ENCODE data around the gene CD36.

CD36 gene

GRCh38 chr7:80705130-80705781, 66.8 kb downstream of the CD36 start:
- H3K4me1 ChIP-seq (ENCODE audit: control insufficient read depth in 5 of 5, insufficient read depth in 5 of 5, low read length in 5 of 5) = peaks cover 0 to under 1% (median 0%) of the 10 kb centered on the region in 5 donors
- H3K9ac ChIP-seq (ENCODE audit: low read length in 5 of 5) = no peak overlapping the region
- H3K27ac ChIP-seq (ENCODE audit: low read depth, low read length) = no peak overlapping the region
- no peaks in the 10 kb centered on the region for H3K36me3 ChIP-seq (ENCODE audit: control insufficient read depth in 5 of 5, insufficient read depth in 5 of 5, low read length in 5 of 5)
- no peaks in the 10 kb centered on the region for H3K9me3 ChIP-seq (ENCODE audit: control insufficient read depth in 5 of 5, low read length in 5 of 5)
- H3K4me3 ChIP-seq (ENCODE audit: low read depth in 1 of 5, low read length in 5 of 5) = no peak overlapping the region
- H3K27me3 ChIP-seq (ENCODE audit: control insufficient read depth in 5 of 5, insufficient read depth in 4 of 5, low read length in 5 of 5) = no peaks in the 10 kb centered on the region

- no peaks in the 10 kb centered on the region for H3K9me3 ChIP-seq (ENCODE audit: control insufficient read depth in 5 of 5, low read length in 5 of 5)
- H3K4me1 ChIP-seq (ENCODE audit: control insufficient read depth in 5 of 5, insufficient read depth in 5 of 5, low read length in 5 of 5) = peaks cover 0 to 5% (median 3%) of the 10 kb centered on the region in 5 donors
- H3K27ac ChIP-seq (ENCODE audit: low read depth, low read length) = no peak overlapping the region
- no peak overlapping the region for H3K4me3 ChIP-seq (ENCODE audit: low read depth in 1 of 5, low read length in 5 of 5)
- H3K9ac ChIP-seq (ENCODE audit: low read length in 5 of 5) = no peak overlapping the region
- no peaks in the 10 kb centered on the region for H3K36me3 ChIP-seq (ENCODE audit: control insufficient read depth in 5 of 5, insufficient read depth in 5 of 5, low read length in 5 of 5)
- H3K27me3 ChIP-seq (ENCODE audit: control insufficient read depth in 5 of 5, insufficient read depth in 4 of 5, low read length in 5 of 5) = no peaks in the 10 kb centered on the region
Observed at GRCh38 chr7:80707318-80707717, 68.9 kb downstream of the CD36 start.

DNA sequence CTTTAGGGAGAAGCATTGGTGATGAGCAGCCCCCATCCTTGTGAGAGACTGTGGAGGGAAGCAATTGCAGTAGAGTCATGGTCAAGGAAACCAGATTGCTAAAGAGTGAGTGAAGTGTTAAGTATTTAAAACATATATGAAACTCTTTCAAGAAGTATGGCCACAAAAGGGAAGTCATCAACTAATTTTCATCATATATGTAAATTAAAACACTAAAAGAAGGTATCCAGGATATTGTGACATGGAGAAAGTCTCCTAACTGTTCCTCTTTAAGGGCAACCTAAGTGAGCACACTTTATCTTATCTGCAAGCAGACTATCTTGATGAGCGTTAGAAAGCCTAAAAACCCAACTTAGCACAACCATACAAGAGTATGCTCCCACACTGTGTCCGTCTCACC, 69.7 kb downstream of the CD36 start:
- Histone ChIP-seq H3K36me3 (ENCODE audit: control insufficient read depth in 5 of 5, insufficient read depth in 5 of 5, low read length in 5 of 5) (no peaks in the 10 kb centered on the region), H3K9me3 (ENCODE audit: control insufficient read depth in 5 of 5, low read length in 5 of 5) (no peaks in the 10 kb centered on the region), H3K27me3 (ENCODE audit: control insufficient read depth in 5 of 5, insufficient read depth in 4 of 5, low read length in 5 of 5) (no peaks in the 10 kb centered on the region), H3K4me3 (ENCODE audit: low read depth in 1 of 5, low read length in 5 of 5) (no peak overlapping the region), H3K4me1 (ENCODE audit: control insufficient read depth in 5 of 5, insufficient read depth in 5 of 5, low read length in 5 of 5) (peaks cover 0 to 5% (median 3%) of the 10 kb centered on the region in 5 donors), H3K27ac (ENCODE audit: low read depth, low read length) (no peak overlapping the region), H3K9ac (ENCODE audit: low read length in 5 of 5) (no peak overlapping the region)

GRCh38 chr7:80711531-80711930, 73.1 kb downstream of the CD36 start:
- H3K9me3 ChIP-seq (ENCODE audit: control insufficient read depth in 5 of 5, low read length in 5 of 5) = no peaks in the 10 kb centered on the region
- H3K9ac ChIP-seq (ENCODE audit: low read length in 5 of 5) = no peak overlapping the region
- no peaks in the 10 kb centered on the region for H3K27me3 ChIP-seq (ENCODE audit: control insufficient read depth in 5 of 5, insufficient read depth in 4 of 5, low read length in 5 of 5)
- peaks cover 0 to 5% (median 3%) of the 10 kb centered on the region in 5 donors for H3K4me1 ChIP-seq (ENCODE audit: control insufficient read depth in 5 of 5, insufficient read depth in 5 of 5, low read length in 5 of 5)
- H3K27ac ChIP-seq (ENCODE audit: low read depth, low read length) = no peak overlapping the region
- H3K36me3 ChIP-seq (ENCODE audit: control insufficient read depth in 5 of 5, insufficient read depth in 5 of 5, low read length in 5 of 5) = no peaks in the 10 kb centered on the region
- no peak overlapping the region for H3K4me3 ChIP-seq (ENCODE audit: low read depth in 1 of 5, low read length in 5 of 5)

- no peaks in the 10 kb centered on the region for H3K36me3 ChIP-seq (ENCODE audit: control insufficient read depth in 5 of 5, insufficient read depth in 5 of 5, low read length in 5 of 5)
- H3K9ac ChIP-seq (ENCODE audit: low read length in 5 of 5) = no peak overlapping the region
- no peak overlapping the region for H3K27ac ChIP-seq (ENCODE audit: low read depth, low read length)
- no peaks in the 10 kb centered on the region for H3K9me3 ChIP-seq (ENCODE audit: control insufficient read depth in 5 of 5, low read length in 5 of 5)
- peaks cover 3 to 24% (median 20%) of the 10 kb centered on the region in 5 donors for H3K4me1 ChIP-seq (ENCODE audit: control insufficient read depth in 5 of 5, insufficient read depth in 5 of 5, low read length in 5 of 5)
- H3K4me3 ChIP-seq (ENCODE audit: low read depth in 1 of 5, low read length in 5 of 5) = no peak overlapping the region
- no peaks in the 10 kb centered on the region for H3K27me3 ChIP-seq (ENCODE audit: control insufficient read depth in 5 of 5, insufficient read depth in 4 of 5, low read length in 5 of 5)
Observed at GRCh38 chr7:80719261-80719660, 80.8 kb downstream of the CD36 start.

DNA sequence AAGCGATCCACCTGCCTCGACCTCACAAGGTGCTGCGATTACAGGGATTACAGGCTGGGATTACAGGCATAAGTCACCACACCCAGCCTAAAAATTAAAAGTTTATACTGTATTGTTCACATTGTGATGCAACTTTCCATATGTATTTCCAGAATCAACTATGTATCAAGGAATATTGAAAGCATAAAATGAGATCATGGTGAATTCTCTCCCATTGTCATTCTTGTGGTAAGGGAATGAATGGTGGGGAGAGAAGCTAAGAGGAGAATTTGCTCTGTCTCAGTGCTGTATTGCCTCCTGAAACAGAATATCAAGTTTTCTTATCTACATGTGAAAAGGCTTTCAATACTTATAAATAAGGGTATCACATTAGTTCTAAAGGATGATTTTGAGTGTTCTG, 81.7 kb downstream of the CD36 start:
- no peak overlapping the region for H3K27ac ChIP-seq (ENCODE audit: low read depth, low read length)
- no peaks in the 10 kb centered on the region for H3K27me3 ChIP-seq (ENCODE audit: control insufficient read depth in 5 of 5, insufficient read depth in 4 of 5, low read length in 5 of 5)
- H3K36me3 ChIP-seq (ENCODE audit: control insufficient read depth in 5 of 5, insufficient read depth in 5 of 5, low read length in 5 of 5) = no peaks in the 10 kb centered on the region
- no peaks in the 10 kb centered on the region for H3K9me3 ChIP-seq (ENCODE audit: control insufficient read depth in 5 of 5, low read length in 5 of 5)
- no peak overlapping the region for H3K4me3 ChIP-seq (ENCODE audit: low read depth in 1 of 5, low read length in 5 of 5)
- peaks cover 3 to 29% (median 20%) of the 10 kb centered on the region in 5 donors for H3K4me1 ChIP-seq (ENCODE audit: control insufficient read depth in 5 of 5, insufficient read depth in 5 of 5, low read length in 5 of 5)
- H3K9ac ChIP-seq (ENCODE audit: low read length in 5 of 5) = no peak overlapping the region

GRCh38 chr7:80721883-80722615, 83.6 kb downstream of the CD36 start:
- no peaks in the 10 kb centered on the region for H3K36me3 ChIP-seq (ENCODE audit: control insufficient read depth in 5 of 5, insufficient read depth in 5 of 5, low read length in 5 of 5)
- H3K4me3 ChIP-seq (ENCODE audit: low read depth in 1 of 5, low read length in 5 of 5) = no peak overlapping the region
- peaks cover 3 to 34% (median 20%) of the 10 kb centered on the region in 5 donors for H3K4me1 ChIP-seq (ENCODE audit: control insufficient read depth in 5 of 5, insufficient read depth in 5 of 5, low read length in 5 of 5)
- peak overlapping the region; percentile 99 for H3K27ac ChIP-seq (ENCODE audit: low read depth, low read length)
- no peaks in the 10 kb centered on the region for H3K9me3 ChIP-seq (ENCODE audit: control insufficient read depth in 5 of 5, low read length in 5 of 5)
- peak overlapping the region; percentile 48 to 90 (median 76) for H3K9ac ChIP-seq (ENCODE audit: low read length in 5 of 5)
- no peaks in the 10 kb centered on the region for H3K27me3 ChIP-seq (ENCODE audit: control insufficient read depth in 5 of 5, insufficient read depth in 4 of 5, low read length in 5 of 5)

- Histone ChIP-seq H3K27me3 (ENCODE audit: control insufficient read depth in 5 of 5, insufficient read depth in 4 of 5, low read length in 5 of 5) (no peaks in the 10 kb centered on the region), H3K36me3 (ENCODE audit: control insufficient read depth in 5 of 5, insufficient read depth in 5 of 5, low read length in 5 of 5) (no peaks in the 10 kb centered on the region), H3K4me3 (ENCODE audit: low read depth in 1 of 5, low read length in 5 of 5) (no peak overlapping the region), H3K9me3 (ENCODE audit: control insufficient read depth in 5 of 5, low read length in 5 of 5) (no peaks in the 10 kb centered on the region), H3K9ac (ENCODE audit: low read length in 5 of 5) (peak overlapping the region; percentile 48 to 90 (median 76)), H3K4me1 (ENCODE audit: control insufficient read depth in 5 of 5, insufficient read depth in 5 of 5, low read length in 5 of 5) (peaks cover 3 to 34% (median 20%) of the 10 kb centered on the region in 5 donors), H3K27ac (ENCODE audit: low read depth, low read length) (peak overlapping the region; percentile 99)
Observed at GRCh38 chr7:80722616-80723195, 84.3 kb downstream of the CD36 start.

DNA sequence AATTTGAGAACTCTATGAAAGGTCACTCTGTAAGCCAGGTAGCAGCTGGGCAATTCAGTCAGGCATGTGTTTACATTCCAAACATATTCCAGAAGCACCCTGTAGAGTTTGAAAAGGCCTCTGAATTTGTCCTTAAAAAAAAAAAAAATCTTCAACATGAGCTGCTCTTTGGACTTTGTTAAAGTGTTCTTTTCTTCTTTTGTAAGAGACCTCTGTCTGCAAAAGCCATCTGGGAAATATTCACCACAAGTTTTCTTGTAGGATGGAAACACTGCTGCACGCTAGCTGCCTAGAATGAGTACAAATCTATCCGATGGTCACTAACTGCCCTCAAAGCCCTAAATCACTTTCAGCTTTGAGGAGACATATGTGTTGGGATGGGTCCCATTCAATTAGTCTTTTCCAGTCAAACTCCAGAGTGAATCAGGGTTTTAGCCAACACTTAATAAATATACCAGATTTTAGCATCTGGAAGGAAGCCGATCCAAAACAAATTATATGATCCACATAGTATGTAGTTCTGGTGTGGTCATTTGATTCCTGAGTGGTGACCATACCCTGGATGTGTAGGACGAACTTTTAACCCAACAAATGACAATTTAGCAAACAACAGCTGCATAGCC, 85.9 kb downstream of the CD36 start:
- peaks cover 3 to 38% (median 22%) of the 10 kb centered on the region in 5 donors for H3K4me1 ChIP-seq (ENCODE audit: control insufficient read depth in 5 of 5, insufficient read depth in 5 of 5, low read length in 5 of 5)
- H3K9ac ChIP-seq (ENCODE audit: low read length in 5 of 5) = no peak overlapping the region
- H3K36me3 ChIP-seq (ENCODE audit: control insufficient read depth in 5 of 5, insufficient read depth in 5 of 5, low read length in 5 of 5) = no peaks in the 10 kb centered on the region
- no peak overlapping the region for H3K4me3 ChIP-seq (ENCODE audit: low read depth in 1 of 5, low read length in 5 of 5)
- no peaks in the 10 kb centered on the region for H3K9me3 ChIP-seq (ENCODE audit: control insufficient read depth in 5 of 5, low read length in 5 of 5)
- peak overlapping the region; percentile 22 for H3K27ac ChIP-seq (ENCODE audit: low read depth, low read length)
- no peaks in the 10 kb centered on the region for H3K27me3 ChIP-seq (ENCODE audit: control insufficient read depth in 5 of 5, insufficient read depth in 4 of 5, low read length in 5 of 5)

DNA sequence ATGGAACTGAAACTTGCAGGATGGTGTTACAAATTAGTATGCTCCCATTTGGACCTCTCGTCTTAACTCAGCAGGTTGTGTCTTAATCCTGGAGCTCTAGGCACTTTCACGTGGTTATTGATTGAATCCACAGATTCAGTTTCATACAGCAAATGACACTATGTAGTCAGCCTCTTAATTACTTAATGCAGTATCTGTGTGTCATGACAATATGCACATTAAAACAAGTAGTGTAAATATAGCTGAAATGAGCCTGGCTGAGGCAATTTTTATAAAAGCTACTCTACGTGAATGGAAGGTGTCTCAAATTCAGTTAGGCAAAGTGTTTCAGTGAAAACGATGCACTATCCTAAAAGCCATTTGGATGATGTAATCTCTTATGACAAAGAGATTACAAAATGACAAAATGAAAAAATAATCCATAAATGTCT, 86.8 kb downstream of the CD36 start:
- Histone ChIP-seq H3K27me3 (ENCODE audit: control insufficient read depth in 5 of 5, insufficient read depth in 4 of 5, low read length in 5 of 5) (no peaks in the 10 kb centered on the region), H3K4me3 (ENCODE audit: low read depth in 1 of 5, low read length in 5 of 5) (no peak overlapping the region), H3K9me3 (ENCODE audit: control insufficient read depth in 5 of 5, low read length in 5 of 5) (no peaks in the 10 kb centered on the region), H3K4me1 (ENCODE audit: control insufficient read depth in 5 of 5, insufficient read depth in 5 of 5, low read length in 5 of 5) (peaks cover 3 to 47% (median 31%) of the 10 kb centered on the region in 5 donors), H3K9ac (ENCODE audit: low read length in 5 of 5) (no peak overlapping the region), H3K27ac (ENCODE audit: low read depth, low read length) (peak overlapping the region; percentile 17), H3K36me3 (ENCODE audit: control insufficient read depth in 5 of 5, insufficient read depth in 5 of 5, low read length in 5 of 5) (no peaks in the 10 kb centered on the region)

Measured in subcutaneous abdominal adipose tissue (tissue), 5 donors.